KMS-11 (cell line): Measurements from ENCODE around the gene TLR2.

Source experiments
- H2AFZ ChIP-seq: fragments of 200-600 bp; sonication (generic); 2 replicates; pipeline ENCODE4 v1.6.1; 2016; ENCODE audit warnings: antibody characterized with exemption, mixed run types, low read depth
- H3K27ac ChIP-seq: fragments of 200-600 bp; sonication (generic); 2 replicates; pipeline ENCODE4 v1.6.1; 2016; ENCODE audit warnings: mild to moderate bottlenecking, mixed run types
- H3K27me3 ChIP-seq: fragments of 200-600 bp; sonication (generic); 2 replicates; pipeline ENCODE4 v1.6.1; 2017; ENCODE audit warnings: mild to moderate bottlenecking, low read depth, mixed run types, moderate library complexity; ENCODE audit not compliant: insufficient read depth
- H3K36me3 ChIP-seq: fragments of 200-600 bp; sonication (generic); 2 replicates; pipeline ENCODE4 v1.6.1; 2017; ENCODE audit warnings: mild to moderate bottlenecking, mixed run types; ENCODE audit not compliant: insufficient read depth
- H3K4me1 ChIP-seq: fragments of 200-600 bp; sonication (generic); 2 replicates; pipeline ENCODE4 v1.6.1; 2016; ENCODE audit warnings: mild to moderate bottlenecking, low read depth, mixed run types; ENCODE audit not compliant: poor library complexity, severe bottlenecking
- H3K4me2 ChIP-seq: fragments of 200-600 bp; sonication (generic); 2 replicates; pipeline ENCODE4 v1.7.0; 2016; ENCODE audit warnings: mild to moderate bottlenecking, mixed run types
- H3K4me3 ChIP-seq: fragments of 200-600 bp; sonication (generic); IDR thresholded peaks from 2 replicates; pipeline ENCODE4 v1.6.1; 2017; ENCODE audit warnings: low read depth, low read length, mixed read lengths; ENCODE audit not compliant: insufficient read depth
- H3K79me2 ChIP-seq: fragments of 200-600 bp; sonication (generic); 2 replicates; pipeline ENCODE4 v1.6.1; 2016; ENCODE audit warnings: low read depth, mixed run types; ENCODE audit not compliant: insufficient read depth
- H3K9ac ChIP-seq: fragments of 200-600 bp; sonication (generic); 2 replicates; pipeline ENCODE4 v1.6.1; 2016; ENCODE audit warnings: mild to moderate bottlenecking, mixed run types
- H4K20me1 ChIP-seq: fragments of 200-600 bp; sonication (generic); 2 replicates; pipeline ENCODE4 v1.6.1; 2016; ENCODE audit warnings: mild to moderate bottlenecking, mixed run types; ENCODE audit not compliant: insufficient read depth
- CTCF ChIP-seq: fragments of 200-600 bp; sonication (generic); conservative IDR thresholded peaks from 2 replicates; pipeline ENCODE4 v1.6.1; 2017; ENCODE audit warnings: low read depth, mild to moderate bottlenecking, antibody characterized with exemption, low read length, moderate library complexity, mixed read lengths

The TLR2 gene

GRCh38 chr4:153710681-153711080 lies 26.6 kb downstream of the TLR2 start:
- H3K79me2 ChIP-seq = no peaks in the 10 kb centered on the region
- no peaks in the 10 kb centered on the region for H4K20me1 ChIP-seq
- TF ChIP-seq CTCF = no peak
- no peaks in the 10 kb centered on the region for H3K36me3 ChIP-seq
- H3K27me3 ChIP-seq = no peaks in the 10 kb centered on the region
- no peak overlapping the region for H3K27ac ChIP-seq
- H3K4me2 ChIP-seq = no peak overlapping the region
- no peak overlapping the region for H3K9ac ChIP-seq
- H2AFZ ChIP-seq = no peak overlapping the region
- no peaks in the 10 kb centered on the region for H3K4me1 ChIP-seq
- H3K4me3 ChIP-seq = no peak overlapping the region

GRCh38 chr4:153713866-153714646 lies 30.0 kb downstream of the TLR2 start:
- no peak overlapping the region for H2AFZ ChIP-seq
- no peak for TF ChIP-seq CTCF
- no peak overlapping the region for H3K9ac ChIP-seq
- no peak overlapping the region for H3K27ac ChIP-seq
- H3K36me3 ChIP-seq = no peaks in the 10 kb centered on the region
- H3K4me2 ChIP-seq = no peak overlapping the region
- H3K4me1 ChIP-seq = no peaks in the 10 kb centered on the region
- H4K20me1 ChIP-seq = no peaks in the 10 kb centered on the region
- H3K27me3 ChIP-seq = no peaks in the 10 kb centered on the region
- no peaks in the 10 kb centered on the region for H3K79me2 ChIP-seq
- H3K4me3 ChIP-seq = no peak overlapping the region

- no peaks in the 10 kb centered on the region for H3K79me2 ChIP-seq
- H3K4me1 ChIP-seq = no peaks in the 10 kb centered on the region
- H3K27me3 ChIP-seq = no peaks in the 10 kb centered on the region
- no peak overlapping the region for H3K4me2 ChIP-seq
- H3K4me3 ChIP-seq = no peak overlapping the region
- no peaks in the 10 kb centered on the region for H3K36me3 ChIP-seq
- TF ChIP-seq CTCF = no peak
- H4K20me1 ChIP-seq = no peaks in the 10 kb centered on the region
- H3K9ac ChIP-seq = no peak overlapping the region
- no peak overlapping the region for H3K27ac ChIP-seq
- H2AFZ ChIP-seq = no peak overlapping the region
Measured at GRCh38 chr4:153722036-153722435, 38.0 kb downstream of the TLR2 start.

GRCh38 chr4:153724606-153725005 lies 40.5 kb downstream of the TLR2 start:
- Histone ChIP-seq H3K36me3 (no peaks in the 10 kb centered on the region), H3K27me3 (no peaks in the 10 kb centered on the region), H3K9ac (no peak overlapping the region), H3K27ac (no peak overlapping the region), H2AFZ (no peak overlapping the region), H3K79me2 (no peaks in the 10 kb centered on the region), H3K4me1 (peaks cover 4% of the 10 kb centered on the region), H3K4me2 (no peak overlapping the region), H3K4me3 (no peak overlapping the region), H4K20me1 (no peaks in the 10 kb centered on the region)
- no peak for TF ChIP-seq CTCF
